Measurements from ENCODE around the gene ACSS3. TPM values are rescaled to one million over a fixed set of nuclear protein-coding genes. Genes with fewer than 3 reads are reported as not detected.

ACSS3 gene
- total RNA-seq, 6 experiments from 2014 or later: 39.7 to 112 (median 56.5) TPM

- intact Hi-C loops (cut with DNase I): no loop called here
- no peaks in the 10 kb centered on the region for H3K36me3 ChIP-seq
- no peak for TF ChIP-seq POLR2A (IDR thresholded peaks at IDR 0.05)
- TF ChIP-seq, protein P1, sequence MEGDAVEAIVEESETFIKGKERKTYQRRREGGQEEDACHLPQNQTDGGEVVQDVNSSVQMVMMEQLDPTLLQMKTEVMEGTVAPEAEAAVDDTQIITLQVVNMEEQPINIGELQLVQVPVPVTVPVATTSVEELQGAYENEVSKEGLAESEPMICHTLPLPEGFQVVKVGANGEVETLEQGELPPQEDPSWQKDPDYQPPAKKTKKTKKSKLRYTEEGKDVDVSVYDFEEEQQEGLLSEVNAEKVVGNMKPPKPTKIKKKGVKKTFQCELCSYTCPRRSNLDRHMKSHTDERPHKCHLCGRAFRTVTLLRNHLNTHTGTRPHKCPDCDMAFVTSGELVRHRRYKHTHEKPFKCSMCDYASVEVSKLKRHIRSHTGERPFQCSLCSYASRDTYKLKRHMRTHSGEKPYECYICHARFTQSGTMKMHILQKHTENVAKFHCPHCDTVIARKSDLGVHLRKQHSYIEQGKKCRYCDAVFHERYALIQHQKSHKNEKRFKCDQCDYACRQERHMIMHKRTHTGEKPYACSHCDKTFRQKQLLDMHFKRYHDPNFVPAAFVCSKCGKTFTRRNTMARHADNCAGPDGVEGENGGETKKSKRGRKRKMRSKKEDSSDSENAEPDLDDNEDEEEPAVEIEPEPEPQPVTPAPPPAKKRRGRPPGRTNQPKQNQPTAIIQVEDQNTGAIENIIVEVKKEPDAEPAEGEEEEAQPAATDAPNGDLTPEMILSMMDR (IDR thresholded peaks at IDR 0.05): no peak
- no peak overlapping the region for H3K4me3 ChIP-seq
- no peaks in the 10 kb centered on the region for H3K9me3 ChIP-seq
- peaks cover 0 to 9% (median 0%) of the 10 kb centered on the region in 4 donors for H3K4me1 ChIP-seq
- DNase-seq (no peak), ATAC-seq (no peak)
- H3K27ac ChIP-seq: no peak overlapping the region
- no peaks in the 10 kb centered on the region for H3K27me3 ChIP-seq
Observed at GRCh38 chr12:81070846-81071245, 7.0 kb upstream of the ACSS3 start.

- TF ChIP-seq POLR2A (IDR thresholded peaks at IDR 0.05): no peak
- TF ChIP-seq, protein P1 (IDR thresholded peaks at IDR 0.05): no peak
- Histone ChIP-seq H3K27ac (peak overlapping the region in 1 of 3 donors; percentile 22), H3K36me3 (no peaks in the 10 kb centered on the region), H3K4me3 (no peak overlapping the region), H3K4me1 (peaks cover 0 to 23% (median 4%) of the 10 kb centered on the region in 4 donors), H3K27me3 (no peaks in the 10 kb centered on the region), H3K9me3 (no peaks in the 10 kb centered on the region)
- DNase-seq: no peak
- no peak for ATAC-seq
- intact Hi-C loops (cut with DNase I): no loop called here
- 65% methylated on average over 3 of the region's 3 CpGs for WGBS (ENCODE audit: insufficient coverage, low coverage, low lambda C conversion rate, missing lambda C conversion rate)
Observed at GRCh38 chr12:81075539-81075938, 2.3 kb upstream of the ACSS3 start.

- peak; percentile 35 to 82 (median 78) for DNase-seq
- 6% methylated on average over 6 of the region's 6 CpGs for WGBS (ENCODE audit: insufficient coverage, low coverage, low lambda C conversion rate, missing lambda C conversion rate)
Observed at GRCh38 chr12:81077329-81077685, 572 bp upstream of the ACSS3 start.

GRCh38 chr12:81078469-81079196 lies 754 bp downstream of the ACSS3 start:
- WGBS (ENCODE audit: insufficient coverage, low coverage, low lambda C conversion rate, missing lambda C conversion rate): 5% methylated on average over 10 of the region's 10 CpGs
- peak; percentile 71 for TF ChIP-seq POLR2A (IDR thresholded peaks at IDR 0.05)
- TF ChIP-seq, protein P1 (IDR thresholded peaks at IDR 0.05): no peak
- peaks cover 0 to 43% (median 8%) of the 10 kb centered on the region in 4 donors for H3K4me1 ChIP-seq
- H3K27ac ChIP-seq: peak overlapping the region; percentile 75 to 98 (median 89)
- intact Hi-C loops (cut with DNase I): no loop called here
- peak in 1 of 3 donors; percentile 37 for DNase-seq
- H3K9me3 ChIP-seq: no peaks in the 10 kb centered on the region
- peak; percentile 19 to 67 (median 27) for ATAC-seq
- H3K4me3 ChIP-seq: peak overlapping the region; percentile 61 to 90 (median 83)
- H3K36me3 ChIP-seq: no peaks in the 10 kb centered on the region
- no peaks in the 10 kb centered on the region for H3K27me3 ChIP-seq

More at GRCh38 chr12:81077329-81077685, 572 bp upstream of the ACSS3 start:
- peak overlapping the region; percentile 75 to 98 (median 89) for H3K27ac ChIP-seq
- no peaks in the 10 kb centered on the region for H3K36me3 ChIP-seq
- H3K4me3 ChIP-seq: peak overlapping the region; percentile 61 to 90 (median 83)
- peaks cover 0 to 33% (median 6%) of the 10 kb centered on the region in 4 donors for H3K4me1 ChIP-seq
- H3K27me3 ChIP-seq: no peaks in the 10 kb centered on the region
- intact Hi-C loops (cut with DNase I): no loop called here
- TF ChIP-seq POLR2A (IDR thresholded peaks at IDR 0.05): no peak
- TF ChIP-seq, protein P1 (IDR thresholded peaks at IDR 0.05): no peak
- no peaks in the 10 kb centered on the region for H3K9me3 ChIP-seq
- ATAC-seq: peak; percentile 50 to 81 (median 76)
